ENCODE data around the gene NUB1. TPM values are rescaled to one million over a fixed set of nuclear protein-coding genes. Genes with fewer than 3 reads are reported as not detected.

NUB1 gene
- total RNA-seq, 2 experiments from 2014 or later, result 36.0 to 40.4 TPM

GRCh38 chr7:151425670-151426440 is 84.2 kb downstream of the NUB1 start:
- POLR2A ChIA-PET, result no interaction called here
- CTCF ChIA-PET, result interaction anchor here (2.0 kb wide), 1 partner anchor 23 kb away, joined by 6 read pairs; no protein-coding TSS in a partner anchor

GRCh38 chr7:151426441-151426903 is 84.9 kb downstream of the NUB1 start:
- ChIA-PET CTCF (interaction anchor here (2.0 kb wide), 1 partner anchor 22 kb away, joined by 6 read pairs; no protein-coding TSS in a partner anchor), POLR2A (no interaction called here)

- CTCF ChIA-PET, result interaction anchor here (2.0 kb wide), 1 partner anchor 21 kb away, joined by 6 read pairs; no protein-coding TSS in a partner anchor
- POLR2A ChIA-PET, result no interaction called here
Measured at GRCh38 chr7:151426904-151427704, 85.5 kb downstream of the NUB1 start.

GRCh38 chr7:151427705-151428377 is 86.2 kb downstream of the NUB1 start:
- CTCF ChIA-PET, result no interaction called here
- POLR2A ChIA-PET, result no interaction called here

Other genes starting within 250 kb of the NUB1 start
- gene GBX1, start 174.1 kb upstream of the NUB1 start, total RNA-seq, result not detected
- not detected for gene ASB10, start 154.6 kb upstream of the NUB1 start, total RNA-seq
- gene H2BK1, start 131.3 kb upstream of the NUB1 start, total RNA-seq, result not detected
- gene ABCF2, start 114.6 kb upstream of the NUB1 start, total RNA-seq, result 10 to 100 TPM; 86.5 to 96.8 TPM
- 10 to 100 TPM; 34.4 to 35.0 TPM for gene CHPF2, start 109.3 kb upstream of the NUB1 start, total RNA-seq
- gene SMARCD3, start 93.1 kb upstream of the NUB1 start, total RNA-seq, result 1 to 10 TPM; 1.3 to 2.9 TPM
- not detected for gene WDR86, start 68.2 kb downstream of the NUB1 start, total RNA-seq
- not detected for gene CRYGN, start 98.3 kb downstream of the NUB1 start, total RNA-seq
- gene RHEB, start 178.1 kb downstream of the NUB1 start, total RNA-seq, result 10 to 100 TPM; 49.4 to 51.2 TPM